HG03378 (cell line): ENCODE data around the gene CZIB.
"Not testable (repeated sequence)": the region's sequence is repeated elsewhere in the genome, so short reads cannot be mapped to it uniquely, and the experiment has no call there.

Experiments
- ATAC-seq: cut with Tn5 transposase; IDR thresholded peaks from one replicate; pipeline ENCODE4 v1.9.1; 2021; ENCODE audit warnings: mild to moderate bottlenecking, moderate library complexity; ENCODE audit not compliant: unreplicated experiment

Gene CZIB

GRCh38 chr1:53238197-53239155, 18.0 kb upstream of the CZIB start, which contains the start of gene MAGOH:
Gene MAGOH, minus strand, starts transcription at chr1:53238518. Its CDS starts 70 bp downstream, at chr1:53238448.
- ATAC-seq, result peak; percentile 90

GRCh38 chr1:53237638-53238037, 17.2 kb upstream of the CZIB start:
- no peak for ATAC-seq

DNA sequence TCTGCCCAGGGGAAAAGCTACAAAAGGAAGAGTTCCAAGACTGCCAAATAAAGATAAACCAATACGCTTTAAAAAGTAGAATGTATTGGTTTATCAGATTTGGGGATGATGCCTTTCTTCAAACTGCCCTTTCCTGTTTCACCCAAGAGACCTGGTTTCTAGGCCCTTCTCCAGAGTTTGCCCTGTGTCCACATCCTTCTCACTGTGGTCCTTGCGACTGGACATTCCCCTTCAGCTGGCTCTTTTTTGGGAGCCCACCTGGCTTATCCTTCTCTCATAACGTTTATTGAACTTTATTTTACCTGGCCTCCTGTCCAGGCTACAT, 490 bp upstream of the CZIB start:
- ATAC-seq, result no peak

DNA sequence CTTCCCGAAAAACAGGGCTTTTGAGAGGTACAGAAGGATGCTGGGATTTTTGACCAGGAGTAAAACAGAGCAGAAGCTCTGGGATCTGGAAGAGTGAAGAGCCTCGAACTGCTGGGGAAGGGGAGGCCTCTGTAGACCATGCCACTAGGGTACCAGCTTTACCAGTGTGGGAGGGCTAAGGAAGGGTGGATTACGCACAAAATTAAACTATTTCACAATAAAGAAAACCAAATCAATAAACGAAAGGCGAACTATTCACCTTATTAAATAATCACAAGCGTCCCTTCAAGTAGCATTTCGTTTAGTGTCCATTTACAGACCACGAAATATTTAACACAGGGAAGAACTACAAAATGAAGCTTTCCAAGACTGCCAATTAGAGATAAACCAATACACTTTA, 723 bp downstream of the CZIB start:
- no peak for ATAC-seq

DNA sequence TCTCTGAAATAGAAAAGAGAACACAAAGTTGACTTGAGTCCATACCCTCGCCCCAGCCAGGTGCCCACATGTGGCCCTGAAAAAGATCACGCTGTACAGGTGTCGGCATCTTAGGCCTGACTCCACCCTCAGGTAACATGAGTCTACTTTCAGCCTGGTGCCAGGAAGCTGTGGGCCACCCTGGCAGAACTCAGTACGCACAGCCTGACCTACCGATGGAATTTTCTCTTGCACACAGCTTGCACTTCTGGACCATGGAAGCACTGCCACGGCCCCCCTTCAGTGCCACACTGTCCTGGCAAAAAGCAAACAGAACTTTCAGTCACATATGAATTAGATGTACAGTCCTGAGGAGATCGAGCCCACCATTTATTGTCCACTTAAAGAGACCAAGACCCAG, 2.2 kb downstream of the CZIB start:
- no peak for ATAC-seq

DNA sequence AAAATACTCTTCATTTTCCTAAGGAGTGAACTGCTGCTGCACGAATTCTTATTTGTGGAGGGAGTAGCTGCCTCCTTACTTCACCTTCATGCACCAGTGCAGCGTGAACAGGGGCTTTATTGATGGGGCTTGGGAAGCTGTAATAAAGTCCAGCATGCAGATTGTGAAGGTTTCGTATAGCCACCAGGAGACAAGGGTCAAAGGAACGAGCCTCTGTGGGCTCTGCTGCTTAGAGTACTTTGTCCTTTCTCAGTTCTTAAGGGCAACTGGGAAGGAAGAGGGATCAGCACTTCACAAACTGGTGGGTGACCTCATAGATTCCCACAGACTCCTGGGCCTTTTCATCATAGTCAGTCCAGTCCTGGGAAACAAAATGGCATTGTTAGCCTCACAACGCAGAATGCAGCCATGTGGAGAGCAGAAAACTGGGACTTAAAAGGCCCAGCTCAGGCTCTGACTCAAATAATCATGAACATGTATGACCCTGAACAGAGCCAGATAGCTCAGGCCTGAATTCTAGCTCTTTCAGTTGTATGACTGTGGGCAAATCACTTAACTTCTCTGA, 6.0 kb downstream of the CZIB start:
- ATAC-seq, result no peak

GRCh38 chr1:53210954-53211353, 9.5 kb downstream of the CZIB start:
- ATAC-seq, result no peak

DNA sequence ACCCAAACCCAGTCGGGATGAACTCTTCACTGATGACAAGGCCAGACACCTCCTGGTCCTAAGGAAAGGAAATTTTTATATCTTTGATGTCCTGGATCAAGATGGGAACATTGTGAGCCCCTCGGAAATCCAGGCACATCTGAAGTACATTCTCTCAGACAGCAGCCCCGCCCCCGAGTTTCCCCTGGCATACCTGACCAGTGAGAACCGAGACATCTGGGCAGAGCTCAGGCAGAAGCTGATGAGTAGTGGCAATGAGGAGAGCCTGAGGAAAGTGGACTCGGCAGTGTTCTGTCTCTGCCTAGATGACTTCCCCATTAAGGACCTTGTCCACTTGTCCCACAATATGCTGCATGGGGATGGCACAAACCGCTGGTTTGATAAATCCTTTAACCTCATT, 10.1 kb downstream of the CZIB start:
- no peak for ATAC-seq

GRCh38 chr1:53207726-53208125, 12.7 kb downstream of the CZIB start:
- ATAC-seq, result no peak

DNA sequence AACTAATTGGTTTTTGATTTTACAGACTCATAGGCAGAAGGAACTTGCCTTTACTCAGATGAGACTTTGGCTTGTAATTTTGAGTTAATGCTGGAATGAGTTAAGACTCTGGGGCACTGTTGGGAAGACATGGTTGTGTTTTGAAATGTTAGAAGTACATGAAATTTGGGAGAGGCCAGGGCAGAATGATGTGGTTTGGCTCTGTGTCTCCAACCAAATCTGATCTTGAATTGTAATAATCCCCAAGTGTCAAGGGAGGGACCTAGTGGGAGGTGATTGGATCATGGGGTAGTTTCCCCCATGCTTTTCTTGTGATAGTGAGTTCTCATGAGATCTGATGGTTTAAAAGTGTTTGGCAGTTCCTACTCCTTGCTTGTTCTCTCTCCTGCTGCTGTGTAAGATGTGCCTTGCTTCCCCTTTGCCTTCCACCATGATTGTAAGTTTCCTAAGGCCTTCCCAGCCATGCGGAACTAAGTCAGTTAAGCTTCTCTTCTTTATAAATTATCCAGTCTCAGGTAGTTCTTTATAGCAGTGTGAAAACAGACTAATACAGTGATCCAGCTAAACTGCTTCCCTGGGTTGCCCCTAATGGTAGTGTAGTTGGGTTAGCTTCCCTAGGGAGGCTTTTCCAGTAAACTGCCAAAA, 13.6 kb downstream of the CZIB start:
- ATAC-seq, result no peak

DNA sequence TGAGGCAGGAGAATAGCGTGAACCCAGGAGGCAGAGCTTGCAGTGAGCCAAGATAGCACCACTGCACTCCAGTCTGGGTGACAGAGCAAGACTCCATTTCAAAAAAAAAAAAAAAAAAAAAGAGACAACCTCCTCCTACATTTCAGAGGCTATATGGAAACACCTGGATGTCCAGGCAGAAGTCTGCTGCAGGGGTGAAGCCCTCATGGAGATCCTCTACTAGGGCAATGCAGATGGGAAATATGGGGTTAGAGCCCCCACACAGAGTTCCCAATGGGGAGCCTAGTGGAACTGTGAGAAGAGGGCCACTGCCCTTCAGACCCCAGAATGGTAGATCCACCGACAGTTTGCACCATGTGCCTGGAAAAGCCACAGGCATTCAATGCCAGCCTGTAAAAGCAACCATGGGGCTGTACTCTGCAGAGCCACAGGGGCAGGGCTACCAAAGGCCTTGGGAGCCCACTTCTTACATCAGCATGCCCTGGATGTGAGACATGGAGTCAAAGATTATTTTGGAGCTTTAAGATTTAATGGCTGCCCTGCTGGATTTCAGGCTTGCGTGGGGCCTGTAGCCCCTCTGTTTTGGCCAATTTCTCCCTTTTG, 14.2 kb downstream of the CZIB start:
- not testable (repeated sequence) for ATAC-seq

- ATAC-seq, result not testable (repeated sequence)
Measured at GRCh38 chr1:53205496-53205895, 14.9 kb downstream of the CZIB start.

DNA sequence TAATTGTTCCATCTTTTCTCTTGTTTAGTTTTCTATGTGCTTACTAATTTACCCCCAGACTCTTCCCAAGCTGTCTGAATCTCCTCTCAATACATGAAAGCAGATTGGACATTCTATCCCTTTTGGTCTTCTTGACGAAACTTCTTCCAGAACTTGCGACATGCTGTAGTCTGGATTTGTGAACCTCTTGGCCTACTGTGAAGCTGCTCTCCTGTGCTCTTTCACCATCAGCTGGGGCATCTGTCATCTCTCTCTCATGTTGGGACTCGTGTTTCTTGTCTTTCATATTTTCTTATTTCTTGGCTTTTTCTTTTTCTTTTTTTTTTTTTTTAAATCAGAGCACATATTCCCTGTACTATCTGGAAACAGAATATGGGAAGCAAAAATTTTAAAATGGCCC, 17.0 kb downstream of the CZIB start:
- no peak for ATAC-seq

- ATAC-seq, result no peak
Measured at GRCh38 chr1:53198241-53198651, 22.2 kb downstream of the CZIB start.

GRCh38 chr1:53197291-53198200, 22.9 kb downstream of the CZIB start:
- ATAC-seq, result no peak

GRCh38 chr1:53196485-53197290, 23.7 kb downstream of the CZIB start, which contains the start of gene CPT2:
Gene CPT2, plus strand, starts transcription at chr1:53196824. Its CDS starts 120 bp downstream, at chr1:53196944.
- ATAC-seq, result peak; percentile 89

DNA sequence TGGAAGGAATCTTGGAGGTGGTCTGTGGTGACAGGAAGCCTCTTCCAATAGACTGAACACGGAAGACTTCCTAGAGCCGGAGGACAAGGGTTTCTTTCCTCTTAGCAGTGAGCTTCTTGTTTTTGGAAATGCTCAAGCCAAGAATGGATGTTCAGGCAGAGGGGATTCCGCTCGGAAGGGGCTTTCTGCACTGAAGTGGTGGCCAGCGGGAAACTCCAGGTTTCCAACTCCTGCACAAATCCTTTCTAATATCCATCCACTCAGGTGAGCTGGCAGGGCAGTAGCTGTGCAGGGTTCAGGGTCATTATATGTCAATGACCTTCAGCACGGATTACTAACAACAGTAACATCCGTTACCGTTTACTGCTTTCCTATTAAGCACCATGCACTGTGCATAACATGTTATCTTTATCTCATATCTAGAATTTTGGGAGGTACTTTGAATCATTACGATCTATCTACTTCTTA, 24.4 kb downstream of the CZIB start:
- no peak for ATAC-seq

- ATAC-seq, result no peak
Measured at GRCh38 chr1:53195246-53196016, 25.0 kb downstream of the CZIB start.

DNA sequence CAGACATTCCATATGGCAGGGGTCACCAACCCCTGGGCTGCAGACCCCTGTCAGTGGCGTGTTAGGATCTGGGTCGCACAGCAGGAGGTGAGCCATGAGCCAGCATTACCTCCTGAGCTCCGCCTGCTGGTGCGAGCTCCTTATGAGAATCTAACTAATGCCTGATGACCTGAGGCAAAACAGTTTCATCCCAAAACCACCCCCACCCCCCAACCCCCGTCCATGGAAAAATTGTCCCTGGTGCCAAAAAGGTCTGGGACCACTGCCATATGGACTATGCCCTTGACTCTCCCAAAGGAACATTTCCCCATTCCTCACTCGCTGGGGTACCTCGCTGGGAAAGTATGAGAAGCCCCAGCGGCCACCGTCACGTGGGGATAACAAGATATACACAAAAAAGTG, 30.2 kb downstream of the CZIB start:
- no peak for ATAC-seq
